Measurements from ENCODE around the gene ORAI2. TPM values are rescaled to one million over a fixed set of nuclear protein-coding genes. Genes with fewer than 3 reads are reported as not detected.
"Not testable (repeated sequence)": the region's sequence is repeated elsewhere in the genome, so short reads cannot be mapped to it uniquely, and the experiment has no call there.

The ORAI2 gene
- total and polyA plus RNA-seq, 2 experiments from 2014 or later: 20.4 to 25.5 TPM

- no peaks in the 10 kb centered on the region for H3K27me3 ChIP-seq
- H3K27ac ChIP-seq: no peak overlapping the region
- H3K9me3 ChIP-seq (ENCODE audit: low read depth): no peaks in the 10 kb centered on the region
- H3K4me1 ChIP-seq (ENCODE audit: low read depth): no peaks in the 10 kb centered on the region
- peaks cover 43% of the 10 kb centered on the region for H3K36me3 ChIP-seq
- TF ChIP-seq, protein P1, sequence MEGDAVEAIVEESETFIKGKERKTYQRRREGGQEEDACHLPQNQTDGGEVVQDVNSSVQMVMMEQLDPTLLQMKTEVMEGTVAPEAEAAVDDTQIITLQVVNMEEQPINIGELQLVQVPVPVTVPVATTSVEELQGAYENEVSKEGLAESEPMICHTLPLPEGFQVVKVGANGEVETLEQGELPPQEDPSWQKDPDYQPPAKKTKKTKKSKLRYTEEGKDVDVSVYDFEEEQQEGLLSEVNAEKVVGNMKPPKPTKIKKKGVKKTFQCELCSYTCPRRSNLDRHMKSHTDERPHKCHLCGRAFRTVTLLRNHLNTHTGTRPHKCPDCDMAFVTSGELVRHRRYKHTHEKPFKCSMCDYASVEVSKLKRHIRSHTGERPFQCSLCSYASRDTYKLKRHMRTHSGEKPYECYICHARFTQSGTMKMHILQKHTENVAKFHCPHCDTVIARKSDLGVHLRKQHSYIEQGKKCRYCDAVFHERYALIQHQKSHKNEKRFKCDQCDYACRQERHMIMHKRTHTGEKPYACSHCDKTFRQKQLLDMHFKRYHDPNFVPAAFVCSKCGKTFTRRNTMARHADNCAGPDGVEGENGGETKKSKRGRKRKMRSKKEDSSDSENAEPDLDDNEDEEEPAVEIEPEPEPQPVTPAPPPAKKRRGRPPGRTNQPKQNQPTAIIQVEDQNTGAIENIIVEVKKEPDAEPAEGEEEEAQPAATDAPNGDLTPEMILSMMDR (IDR thresholded peaks at IDR 0.05; ENCODE audit: low read depth, low read length): no peak
- DNase-seq (ENCODE audit: low read depth in 1 of 2, low spot score in 1 of 2): no peak
- H3K4me3 ChIP-seq: no peak overlapping the region
Observed at GRCh38 chr7:102400360-102400759, 33.0 kb upstream of the ORAI2 start.

DNA sequence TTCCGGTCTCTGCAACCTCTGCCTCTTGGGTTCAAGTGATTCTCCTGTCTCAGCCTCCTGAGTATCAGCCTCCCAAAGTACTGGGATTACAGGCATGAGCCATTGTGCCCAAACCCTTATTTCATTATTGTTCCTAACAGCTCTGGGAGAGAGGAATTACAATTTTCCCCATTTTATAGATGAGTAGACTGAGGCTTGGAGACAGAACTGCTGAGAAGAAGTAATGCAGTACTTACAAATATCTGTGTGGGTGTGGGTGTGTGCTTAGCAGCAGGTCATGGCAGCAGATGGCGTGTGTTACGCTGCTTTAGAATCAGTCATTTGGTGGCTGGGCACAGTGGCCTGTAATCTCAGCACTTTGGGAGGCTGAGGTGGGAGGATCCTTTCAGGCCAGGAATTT, 29.8 kb upstream of the ORAI2 start:
- TF ChIP-seq, protein P1 (IDR thresholded peaks at IDR 0.05; ENCODE audit: low read depth, low read length): no peak
- H3K36me3 ChIP-seq: peaks cover 60% of the 10 kb centered on the region

GRCh38 chr7:102404005-102404861, 29.1 kb upstream of the ORAI2 start:
- DNase-seq (ENCODE audit: low read depth in 1 of 2, low spot score in 1 of 2): peak; percentile 64
- Histone ChIP-seq H3K27ac (peak overlapping the region; percentile 39), H3K4me3 (no peak overlapping the region), H3K27me3 (no peaks in the 10 kb centered on the region), H3K36me3 (peaks cover 60% of the 10 kb centered on the region), H3K4me1 (ENCODE audit: low read depth) (no peaks in the 10 kb centered on the region), H3K9me3 (ENCODE audit: low read depth) (no peaks in the 10 kb centered on the region)
- TF ChIP-seq, protein P1 (IDR thresholded peaks at IDR 0.05; ENCODE audit: low read depth, low read length): peak; percentile 64

More for the DNA sequence above, 29.8 kb upstream of the ORAI2 start:
- Histone ChIP-seq H3K9me3 (ENCODE audit: low read depth) (no peaks in the 10 kb centered on the region), H3K27ac (peak overlapping the region; percentile 39), H3K4me3 (no peak overlapping the region), H3K27me3 (no peaks in the 10 kb centered on the region), H3K4me1 (ENCODE audit: low read depth) (no peaks in the 10 kb centered on the region)
- DNase-seq (ENCODE audit: low read depth in 1 of 2, low spot score in 1 of 2): no peak

DNA sequence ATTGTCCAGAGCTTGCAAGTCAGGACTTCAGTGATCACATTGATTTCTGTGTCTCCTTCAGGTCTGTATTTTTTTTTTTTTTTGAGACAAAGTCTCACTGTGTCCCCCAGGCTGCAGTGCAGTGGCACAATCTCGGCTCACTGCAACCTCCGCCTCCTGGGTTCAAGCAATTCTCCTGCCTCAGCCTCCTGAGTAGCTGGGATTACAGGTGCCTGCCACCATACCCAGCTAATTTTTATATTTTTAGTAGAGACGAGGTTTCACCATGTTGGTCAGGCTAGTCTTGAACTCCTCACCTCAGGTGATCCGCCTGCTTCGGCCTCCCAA, 28.6 kb upstream of the ORAI2 start:
- not testable (repeated sequence) for DNase-seq (ENCODE audit: low read depth in 1 of 2, low spot score in 1 of 2); H3K27me3 ChIP-seq; H3K4me3 ChIP-seq; H3K9me3 ChIP-seq (ENCODE audit: low read depth); H3K4me1 ChIP-seq (ENCODE audit: low read depth); H3K27ac ChIP-seq
- H3K36me3 ChIP-seq: peaks cover 59% of the 10 kb centered on the region

DNA sequence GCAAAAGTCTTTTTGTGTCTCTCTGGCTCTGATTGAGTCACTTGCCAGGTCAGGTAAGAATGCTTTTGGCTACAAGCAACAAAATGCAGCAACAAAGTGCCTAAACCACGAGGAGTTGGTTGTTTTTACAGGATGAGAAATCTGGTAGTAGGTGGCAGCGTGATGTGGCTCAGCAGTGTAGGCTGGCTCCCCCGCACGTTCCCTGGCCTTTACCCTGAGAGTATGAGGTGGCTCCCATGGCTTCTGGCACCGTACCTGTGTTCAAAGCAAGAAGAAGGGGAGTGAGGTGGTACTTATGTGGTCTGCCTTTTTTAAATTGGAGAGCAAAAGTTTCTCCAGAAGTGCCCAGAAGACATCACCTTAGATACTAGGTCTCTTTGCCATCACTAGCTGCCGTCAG, 25.5 kb upstream of the ORAI2 start:
- TF ChIP-seq, protein P1 (IDR thresholded peaks at IDR 0.05; ENCODE audit: low read depth, low read length): no peak
- Histone ChIP-seq H3K36me3 (peaks cover 54% of the 10 kb centered on the region), H3K27me3 (no peaks in the 10 kb centered on the region)

GRCh38 chr7:102408530-102408929, 24.8 kb upstream of the ORAI2 start:
- not testable (repeated sequence) for H3K27ac ChIP-seq; H3K4me1 ChIP-seq (ENCODE audit: low read depth); H3K4me3 ChIP-seq; DNase-seq (ENCODE audit: low read depth in 1 of 2, low spot score in 1 of 2); H3K9me3 ChIP-seq (ENCODE audit: low read depth); H3K27me3 ChIP-seq
- H3K36me3 ChIP-seq: peaks cover 50% of the 10 kb centered on the region

More for the DNA sequence above, 25.5 kb upstream of the ORAI2 start:
- Histone ChIP-seq H3K4me3 (no peak overlapping the region), H3K4me1 (ENCODE audit: low read depth) (no peaks in the 10 kb centered on the region), H3K9me3 (ENCODE audit: low read depth) (no peaks in the 10 kb centered on the region), H3K27ac (no peak overlapping the region)
- DNase-seq (ENCODE audit: low read depth in 1 of 2, low spot score in 1 of 2): no peak
